Measurements from ENCODE around the gene EXOC3L4.
A peak's percentile ranks its signal among the peaks of the same experiment; 100 is the strongest.

Gene EXOC3L4

DNA sequence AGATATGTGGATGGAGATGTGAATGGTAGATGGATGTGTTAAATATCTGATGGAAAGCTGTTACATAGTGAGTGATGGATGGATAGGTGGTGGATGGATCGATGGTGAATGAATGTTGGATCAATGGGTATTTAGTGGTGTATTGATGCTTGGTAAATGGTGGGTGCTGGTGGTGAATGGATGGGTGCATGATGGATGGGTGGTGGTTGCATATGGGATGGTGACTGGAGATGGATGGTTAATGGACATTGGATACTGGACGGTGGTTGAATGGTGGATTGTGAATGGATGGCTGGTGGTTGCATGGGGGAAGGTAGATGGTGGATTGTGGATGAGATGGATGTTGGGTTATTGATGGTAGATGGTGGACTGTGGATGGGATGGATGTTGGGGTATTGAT is 12.6 kb upstream of the EXOC3L4 start:
- DNase-seq: no peak
- Histone ChIP-seq H3K36me3 (replicated peaks) (no peaks in the 10 kb centered on the region), H3K27me3 (replicated peaks) (peaks cover 13% of the 10 kb centered on the region), H3K4me3 (ENCODE audit: low read depth, low read length) (no peak overlapping the region), H3K27ac (no peak overlapping the region)
- TF ChIP-seq, protein P1, sequence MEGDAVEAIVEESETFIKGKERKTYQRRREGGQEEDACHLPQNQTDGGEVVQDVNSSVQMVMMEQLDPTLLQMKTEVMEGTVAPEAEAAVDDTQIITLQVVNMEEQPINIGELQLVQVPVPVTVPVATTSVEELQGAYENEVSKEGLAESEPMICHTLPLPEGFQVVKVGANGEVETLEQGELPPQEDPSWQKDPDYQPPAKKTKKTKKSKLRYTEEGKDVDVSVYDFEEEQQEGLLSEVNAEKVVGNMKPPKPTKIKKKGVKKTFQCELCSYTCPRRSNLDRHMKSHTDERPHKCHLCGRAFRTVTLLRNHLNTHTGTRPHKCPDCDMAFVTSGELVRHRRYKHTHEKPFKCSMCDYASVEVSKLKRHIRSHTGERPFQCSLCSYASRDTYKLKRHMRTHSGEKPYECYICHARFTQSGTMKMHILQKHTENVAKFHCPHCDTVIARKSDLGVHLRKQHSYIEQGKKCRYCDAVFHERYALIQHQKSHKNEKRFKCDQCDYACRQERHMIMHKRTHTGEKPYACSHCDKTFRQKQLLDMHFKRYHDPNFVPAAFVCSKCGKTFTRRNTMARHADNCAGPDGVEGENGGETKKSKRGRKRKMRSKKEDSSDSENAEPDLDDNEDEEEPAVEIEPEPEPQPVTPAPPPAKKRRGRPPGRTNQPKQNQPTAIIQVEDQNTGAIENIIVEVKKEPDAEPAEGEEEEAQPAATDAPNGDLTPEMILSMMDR (IDR thresholded peaks at IDR 0.05; ENCODE audit: low read depth, low read length, missing control alignments): no peak
- in situ Hi-C loops (cut with HindIII; ENCODE audit: low pct_ligation_motif_present, low sequenced_read_pairs): no loop called here

DNA sequence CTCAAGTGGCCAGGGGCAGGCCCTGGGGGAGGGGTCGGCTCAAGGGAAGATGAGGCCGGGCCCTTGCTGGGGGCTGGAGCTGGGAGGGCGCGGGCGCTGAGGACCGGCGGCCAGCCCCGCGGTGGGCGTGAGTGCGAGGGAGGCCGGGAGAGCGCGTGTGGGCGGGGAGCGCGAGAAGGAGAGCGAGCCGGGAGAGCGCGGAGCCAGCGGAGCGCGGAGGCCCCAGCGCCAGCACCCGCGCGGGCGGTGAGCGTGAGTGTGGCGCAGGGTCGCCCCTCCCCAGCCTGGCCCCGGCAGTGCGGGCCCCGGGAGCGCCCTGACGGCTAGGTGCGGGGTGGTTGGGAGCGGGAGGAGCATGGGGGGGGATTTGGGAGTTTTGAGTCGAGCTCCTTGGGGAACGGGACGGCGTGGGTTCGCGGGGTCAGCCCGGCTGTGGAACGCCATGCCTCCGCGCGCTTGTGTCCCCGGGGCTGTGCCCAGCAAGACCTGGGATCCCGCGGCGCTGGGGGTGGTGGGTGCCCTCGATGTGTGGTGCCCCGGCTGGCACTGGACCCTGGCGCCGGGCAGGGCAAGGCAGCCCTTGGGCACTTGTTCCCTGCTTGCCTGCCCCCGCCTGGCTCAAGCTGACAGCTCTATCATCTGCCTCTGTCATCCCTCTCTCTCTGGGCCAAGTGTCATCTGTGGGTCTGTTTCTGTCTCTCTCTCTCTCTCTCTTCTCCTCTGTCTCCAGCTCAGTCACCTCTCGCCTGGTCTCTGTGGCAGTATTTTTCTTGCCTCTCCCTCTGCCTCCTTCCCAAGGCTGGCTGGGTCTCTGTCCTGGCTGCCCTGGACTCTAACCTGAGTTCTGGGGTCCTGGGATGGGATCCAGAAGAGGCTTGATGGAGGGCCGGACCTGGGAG is 10.3 kb upstream of the EXOC3L4 start, which contains the start of gene LBHD2:
Gene LBHD2, plus strand, starts transcription at position 190 of the 899 bp plus-strand sequence. CDS start 1,803 bp downstream, outside the sequence.
- no peak within 1 kb of the TSS for H3K27ac ChIP-seq
- TF ChIP-seq, protein P1 (IDR thresholded peaks at IDR 0.05; ENCODE audit: low read depth, low read length, missing control alignments): no peak
- no peak for DNase-seq
- in situ Hi-C loops (cut with HindIII; ENCODE audit: low pct_ligation_motif_present, low sequenced_read_pairs): no loop called here
- H3K27me3 ChIP-seq (replicated peaks): peaks cover 13% of the 10 kb centered on the region
- H3K4me3 ChIP-seq (ENCODE audit: low read depth, low read length): no peak within 1 kb of the TSS
- H3K36me3 ChIP-seq (replicated peaks): no peaks in the 10 kb centered on the region

DNA sequence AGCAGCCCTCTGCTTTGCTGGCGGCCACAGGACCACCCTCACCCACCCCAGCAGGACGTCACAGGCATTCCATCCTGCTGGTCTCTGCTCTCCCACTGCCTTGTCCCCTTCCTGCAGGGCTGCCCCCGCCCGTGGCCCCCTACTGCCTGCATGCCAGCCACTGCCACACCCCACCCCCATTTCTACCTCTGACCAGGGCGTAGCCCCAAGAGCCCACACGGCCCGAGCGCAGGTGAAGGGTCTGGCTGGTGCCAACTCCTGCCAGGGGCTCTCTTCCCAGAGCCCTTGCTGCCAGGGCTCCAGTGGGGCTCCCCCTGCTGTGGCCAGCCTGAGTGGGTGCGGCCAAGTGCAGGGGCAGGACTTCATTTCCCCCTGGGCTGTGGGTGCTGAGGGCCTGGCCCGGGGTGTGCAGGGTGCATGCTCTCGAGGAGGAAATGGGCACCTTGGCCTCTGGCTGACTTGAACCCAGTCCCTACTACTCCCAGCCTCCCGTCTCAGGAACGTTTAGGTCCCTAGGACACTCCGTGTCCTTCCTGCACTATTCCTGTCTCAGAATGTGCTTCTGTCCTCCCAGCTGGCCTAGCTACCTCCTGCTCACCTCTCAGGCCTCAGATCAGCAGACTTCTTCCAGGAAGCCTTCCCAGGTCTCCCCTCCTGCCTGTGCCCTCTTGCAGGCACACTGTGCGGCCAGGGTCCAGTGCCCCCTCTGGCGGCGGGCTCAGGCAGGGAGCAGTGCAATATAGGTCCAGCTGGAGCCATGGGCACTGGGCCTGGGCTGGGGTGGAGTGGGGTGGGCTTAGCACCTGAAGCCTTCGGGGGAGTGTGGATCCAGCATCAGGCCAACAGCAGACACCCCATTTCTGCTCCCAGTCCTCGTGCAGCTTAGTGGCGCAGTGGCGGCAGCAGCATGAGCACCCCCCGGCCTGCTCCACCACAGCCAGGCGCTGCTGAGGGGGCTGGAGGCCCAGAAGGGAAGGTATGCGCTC is 9.1 kb upstream of the EXOC3L4 start:
- TF ChIP-seq, protein P1 (IDR thresholded peaks at IDR 0.05; ENCODE audit: low read depth, low read length, missing control alignments): peak; percentile 58
- Histone ChIP-seq H3K36me3 (replicated peaks) (no peaks in the 10 kb centered on the region), H3K27me3 (replicated peaks) (peaks cover 13% of the 10 kb centered on the region), H3K4me3 (ENCODE audit: low read depth, low read length) (no peak overlapping the region), H3K27ac (no peak overlapping the region)
- in situ Hi-C loops (cut with HindIII; ENCODE audit: low pct_ligation_motif_present, low sequenced_read_pairs): no loop called here
- no peak for DNase-seq

DNA sequence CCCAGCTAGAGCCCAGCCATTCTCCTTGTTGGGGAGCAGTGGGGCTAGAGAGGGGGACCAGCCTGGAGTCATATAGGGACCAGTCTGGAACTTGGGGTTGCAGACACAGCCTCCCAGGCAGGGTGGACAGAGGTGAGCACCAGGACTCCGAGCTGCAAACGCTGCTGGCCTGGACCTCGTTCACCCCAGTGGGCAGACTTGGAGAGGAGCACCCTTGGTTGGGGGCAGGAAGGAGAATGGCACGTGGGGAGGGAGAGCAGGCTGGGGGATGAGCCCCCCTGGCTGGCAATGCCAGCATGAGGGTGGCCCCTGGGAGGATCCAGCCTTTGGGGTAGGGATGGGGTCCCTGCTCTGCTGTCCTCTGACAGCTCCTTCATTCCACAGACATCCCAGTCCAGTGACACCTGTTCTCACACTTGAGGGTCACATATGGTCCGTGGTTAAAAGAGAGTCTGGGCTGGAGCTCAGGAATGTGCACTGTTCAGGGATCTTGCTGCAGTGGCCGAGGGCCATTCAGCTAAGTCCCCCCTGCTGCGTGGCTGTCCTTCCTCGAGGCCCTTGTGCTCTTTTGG is 7.7 kb upstream of the EXOC3L4 start:
- TF ChIP-seq, protein P1 (IDR thresholded peaks at IDR 0.05; ENCODE audit: low read depth, low read length, missing control alignments): no peak
- in situ Hi-C loops (cut with HindIII; ENCODE audit: low pct_ligation_motif_present, low sequenced_read_pairs): no loop called here
- Histone ChIP-seq H3K27ac (no peak overlapping the region), H3K27me3 (replicated peaks) (peaks cover 13% of the 10 kb centered on the region), H3K36me3 (replicated peaks) (no peaks in the 10 kb centered on the region), H3K4me3 (ENCODE audit: low read depth, low read length) (no peak overlapping the region)
- no peak for DNase-seq

DNA sequence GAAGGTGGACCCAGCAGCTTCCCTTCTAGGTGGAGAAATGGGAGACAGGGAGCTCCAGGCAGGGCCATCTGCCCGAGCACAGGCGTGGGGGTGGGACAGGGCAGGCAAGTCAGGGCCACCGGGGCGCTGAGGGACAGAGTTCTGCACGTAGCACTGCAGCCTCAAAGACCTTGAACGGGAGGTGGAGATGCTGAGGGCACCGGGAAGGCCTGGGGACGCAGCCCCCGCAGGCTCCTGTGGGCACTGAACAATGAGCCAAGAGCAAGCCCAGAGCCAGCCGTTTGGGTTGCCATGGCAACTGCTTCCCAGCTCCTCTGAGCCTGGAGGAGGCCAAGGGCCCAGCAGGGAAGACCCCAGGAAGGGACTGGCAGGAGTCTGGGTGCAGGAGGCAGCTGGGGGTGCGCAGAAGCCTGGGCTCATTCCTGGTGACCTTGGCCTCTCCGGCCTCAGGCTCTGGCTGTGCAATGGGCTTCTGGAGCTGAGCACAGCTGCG is 7.1 kb upstream of the EXOC3L4 start:
- TF ChIP-seq, protein P1 (IDR thresholded peaks at IDR 0.05; ENCODE audit: low read depth, low read length, missing control alignments): no peak
- H3K27me3 ChIP-seq (replicated peaks): peaks cover 13% of the 10 kb centered on the region
- no peak for DNase-seq
- no peaks in the 10 kb centered on the region for H3K36me3 ChIP-seq (replicated peaks)
- H3K4me3 ChIP-seq (ENCODE audit: low read depth, low read length): no peak overlapping the region
- in situ Hi-C loops (cut with HindIII; ENCODE audit: low pct_ligation_motif_present, low sequenced_read_pairs): no loop called here
- H3K27ac ChIP-seq: no peak overlapping the region

Data from brain microvascular endothelial cell (primary cell).